GM12878 (cell line): ENCODE data around the gene COL16A1. TPM values are rescaled to one million over a fixed set of nuclear protein-coding genes. Genes with fewer than 3 reads are reported as not detected.
A peak's percentile ranks its signal among the peaks of the same experiment; 100 is the strongest.

Source experiments
- ATF2 ChIP-seq: IDR thresholded peaks from 2 replicates; pipeline ENCODE4 v1.6.1; 2012; ENCODE audit warnings: low read length, inconsistent platforms
- ATF7 ChIP-seq: fragments of 450-650 bp; IDR thresholded peaks from 2 replicates; pipeline ENCODE4 v1.6.1; 2016; ENCODE audit warnings: low read depth, mild to moderate bottlenecking
- BACH1 ChIP-seq: fragments of 450-650 bp; IDR thresholded peaks from 2 replicates; pipeline ENCODE4 v1.6.1; 2017; ENCODE audit warnings: mild to moderate bottlenecking, borderline replicate concordance
- BCL11A ChIP-seq: IDR thresholded peaks from 2 replicates; pipeline ENCODE4 v1.6.1; 2011; ENCODE audit warnings: low read depth, low read length
- BHLHE40 ChIP-seq, 2 experiments: fragments of 450-650 bp in 1 of 2; IDR thresholded peaks; 2 replicates each; pipeline ENCODE4 v1.6.1; 2011 to 2017; ENCODE audit warnings: low read depth in 2 of 2, borderline replicate concordance in 1 of 2, improper control_type of control experiment in 1 of 2, low read length in 1 of 2, mild to moderate bottlenecking in 1 of 2
- CBX5 ChIP-seq: sonication (generic); IDR thresholded peaks from 2 replicates; pipeline ENCODE4 v1.6.1; 2016; ENCODE audit warnings: low read depth, moderate library complexity, mild to moderate bottlenecking, inconsistent platforms
- CTCF ChIP-seq, 3 experiments: IDR thresholded peaks in 2 of 3; conservative IDR thresholded peaks in 1 of 3; 2 replicates each; pipeline ENCODE4 v1.5.1; 2011; ENCODE audit warnings: low read depth in 3 of 3, low read length in 3 of 3, mild to moderate bottlenecking in 3 of 3, control low read depth in 2 of 3, moderate library complexity in 2 of 3, inconsistent platforms in 1 of 3, mixed read lengths in 1 of 3; ENCODE audit not compliant: control insufficient read depth in 2 of 3, insufficient read depth in 1 of 3; ENCODE audit errors: extremely low read depth in 1 of 3
- DPF2 ChIP-seq: fragments of 450-650 bp; IDR thresholded peaks from 2 replicates; pipeline ENCODE4 v1.6.1; 2017; ENCODE audit warnings: mild to moderate bottlenecking
- EED ChIP-seq: sonication (generic); IDR thresholded peaks from 2 replicates; pipeline ENCODE4 v1.6.1; 2016; ENCODE audit warnings: antibody characterized with exemption, low read depth
- FOS ChIP-seq: IDR thresholded peaks from 3 replicates; pipeline ENCODE4 v1.6.1; 2011; ENCODE audit warnings: borderline replicate concordance; ENCODE audit not compliant: insufficient read length; ENCODE audit errors: extremely low read depth
- IKZF1 ChIP-seq: fragments of 450-650 bp; conservative IDR thresholded peaks from 2 replicates; pipeline ENCODE4 v1.6.1; 2017; ENCODE audit warnings: antibody characterized with exemption, mild to moderate bottlenecking
- IKZF2 ChIP-seq, 2 experiments: fragments of 450-650 bp; IDR thresholded peaks; 2 replicates each; pipeline ENCODE4 v1.6.1; 2017; ENCODE audit warnings: mild to moderate bottlenecking in 2 of 2, moderate library complexity in 2 of 2
- JUNB ChIP-seq: IDR thresholded peaks from 2 replicates; pipeline ENCODE4 v1.6.1; 2016; ENCODE audit warnings: antibody characterized with exemption, mild to moderate bottlenecking
- KAT2A ChIP-seq: conservative IDR thresholded peaks from 2 replicates; pipeline ENCODE4 v1.6.1; 2011; ENCODE audit warnings: low read depth, low read length; ENCODE audit not compliant: control insufficient read depth
- MLLT1 ChIP-seq: fragments of 450-650 bp; IDR thresholded peaks from 2 replicates; pipeline ENCODE4 v1.6.1; 2016; ENCODE audit warnings: mild to moderate bottlenecking
- NBN ChIP-seq: fragments of 450-650 bp; IDR thresholded peaks from 2 replicates; pipeline ENCODE4 v1.6.1; 2016
- PAX5 ChIP-seq: IDR thresholded peaks from 2 replicates; pipeline ENCODE4 v1.6.1; 2011; ENCODE audit warnings: low read depth, low read length, borderline replicate concordance
- PML ChIP-seq: IDR thresholded peaks from 2 replicates; pipeline ENCODE4 v1.6.1; 2012; ENCODE audit warnings: low read length, inconsistent platforms
- POU2F2 ChIP-seq: IDR thresholded peaks from 3 replicates; pipeline ENCODE4 v1.6.1; 2011; ENCODE audit warnings: low read depth, mild to moderate bottlenecking, low read length, borderline replicate concordance
- RAD21 ChIP-seq: IDR thresholded peaks from 2 replicates; pipeline ENCODE4 v1.6.1; 2011; ENCODE audit warnings: mild to moderate bottlenecking, low read depth, low read length, moderate library complexity; ENCODE audit not compliant: insufficient read depth
- RB1 ChIP-seq: fragments of 450-650 bp; formaldehyde crosslinking; IDR thresholded peaks from 2 replicates; pipeline ENCODE4 v1.6.1; 2017; ENCODE audit warnings: mild to moderate bottlenecking, borderline replicate concordance
- RUNX3 ChIP-seq: IDR thresholded peaks from 2 replicates; pipeline ENCODE4 v1.6.1; 2012; ENCODE audit warnings: low read length, inconsistent platforms
- SMAD1 ChIP-seq: fragments of 450-650 bp; IDR thresholded peaks from 2 replicates; pipeline ENCODE4 v1.6.1; 2018; ENCODE audit warnings: mild to moderate bottlenecking, low read depth; ENCODE audit not compliant: partially characterized antibody
- SMARCA5 ChIP-seq: fragments of 450-650 bp; IDR thresholded peaks from 2 replicates; pipeline ENCODE4 v1.6.1; 2017; ENCODE audit warnings: mild to moderate bottlenecking
- TCF12 ChIP-seq: IDR thresholded peaks from 2 replicates; pipeline ENCODE4 v1.6.1; 2011; ENCODE audit warnings: low read depth, mild to moderate bottlenecking, low read length
- TCF7 ChIP-seq: IDR thresholded peaks from 2 replicates; pipeline ENCODE4 v1.6.1; 2014; ENCODE audit warnings: antibody characterized with exemption, borderline replicate concordance
- ZSCAN29 ChIP-seq: fragments of 450-650 bp; IDR thresholded peaks from 2 replicates; pipeline ENCODE4 v1.6.1; 2017; ENCODE audit warnings: mild to moderate bottlenecking, moderate library complexity
- polyA plus RNA-seq, 11 experiments: library from polyadenylated mRNA; depleted of rRNA in 4 of 11; unstranded in 6 of 11; stranded (reverse) in 5 of 11; fragments of >200 nt; fragmentation: Nextera tagmentation in 4 of 11; fragmentation: Illumina TruSeq in 1 of 11; extraction: Ambion mirVana in 4 of 11; extraction: Trizol in 1 of 11; gene quantifications; 1 replicate in 1 of 11; 2 replicates in 10 of 11; pipeline versions ENCODE4 v1.2.1 to v1.2.3, GENCODE V29; 2011 to 2016; ENCODE audit warnings: inconsistent platforms in 2 of 11, missing spikeins in 2 of 11, low read depth in 1 of 11
- total RNA-seq, 4 experiments: library from RNA; depleted of rRNA in 3 of 4; stranded (reverse); fragments of >200 nt in 3 of 4; fragmentation: Illumina TruSeq in 1 of 4; extraction: Trizol in 1 of 4; gene quantifications; 2 replicates each; pipeline versions ENCODE4 v1.2.1 to v1.2.3, GENCODE V29; 2013 to 2021

Gene COL16A1
- total and polyA plus RNA-seq, 10 of the 15 experiments (the other 5 are each of a cell fraction or from before 2014, with no cell fraction given), result 0.02 to 3.7 (median 0.59) TPM

- peak; percentile 79 for TF ChIP-seq RAD21
- 0 out of 2 replicates have a peak, but pooled peaks have one; percentile 14 for TF ChIP-seq ATF7
- TF ChIP-seq SMARCA5, result no peak
- 0 out of 2 replicates have a peak, but pooled peaks have one; percentile 48 for TF ChIP-seq DPF2
- TF ChIP-seq ZSCAN29, result no peak
- TF ChIP-seq PAX5, result 0 out of 2 replicates have a peak, but pooled peaks have one; percentile 58
- peak; percentile 16; the same call in 1 of the 2 replicates for TF ChIP-seq BCL11A
- TF ChIP-seq PML, result no peak
- peak; percentile 29; the same call in 1 of the 2 replicates for TF ChIP-seq EED
- TF ChIP-seq TCF7, result no peak
- TF ChIP-seq FOS, result no peak
- TF ChIP-seq ATF2, result no peak
- TF ChIP-seq SMAD1, result no peak
- peak; percentile 93 for TF ChIP-seq BACH1
- TF ChIP-seq IKZF2 (IDR thresholded peaks at IDR 0.05), result 0 out of 4 replicates have a peak, but pooled peaks have one; percentile 18 to 35
- peak; percentile 77; the same call in 1 of the 2 replicates for TF ChIP-seq RB1
- TF ChIP-seq CBX5, result no peak
- TF ChIP-seq POU2F2, result peak; percentile 51; the same call in 1 of the 3 replicates
- TF ChIP-seq RUNX3, result peak; percentile 73
- peak in 1 of 2 experiments; percentile 34; a peak in 1 of 4 replicates for TF ChIP-seq BHLHE40 (IDR thresholded peaks at IDR 0.05; ENCODE audit: borderline replicate concordance in 1 of 2, low read depth in 2 of 2, low read length in 1 of 2)
- TF ChIP-seq KAT2A, result no peak
- TF ChIP-seq MLLT1, result peak; percentile 48; the same call in 1 of the 2 replicates
- TF ChIP-seq NBN, result peak; percentile 26; the same call in 1 of the 2 replicates
- peak; percentile 31; the same call in 1 of the 2 replicates for TF ChIP-seq TCF12
- TF ChIP-seq IKZF1, result peak; percentile 54
- TF ChIP-seq JUNB, result 0 out of 2 replicates have a peak, but pooled peaks have one; percentile 11
- TF ChIP-seq CTCF (IDR thresholded peaks at IDR 0.05 in 2 of 3, conservative IDR thresholded peaks at IDR 0.05 in 1 of 3; ENCODE audit: control insufficient read depth in 2 of 3, extremely low read depth in 1 of 3, insufficient read depth in 1 of 3, low read depth in 3 of 3, low read length in 3 of 3), result peak; percentile 32 to 78 (median 59); a peak in 5 of 6 replicates
These were observed 1.5 kb upstream of the COL16A1 start (continued) for GRCh38 chr1:31705080-31705866.
